DND-41 (cell line): ENCODE results near the gene DRAP1.

Source experiments
- ATAC-seq: fragments of 200-7000 bp; cut with Tn5 transposase; 3 replicates; pipeline ENCODE4 v1.9.1; 2021; ENCODE audit warnings: low read depth; ENCODE audit not compliant: insufficient read depth
- DNase-seq: peaks from one replicate; pipeline ENCODE4 v3.0.0-alpha.2; 2020
- H2AFZ ChIP-seq: 2 replicates; pipeline ENCODE4 v1.6.0; 2012; ENCODE audit warnings: low read depth, low read length
- H3K27ac ChIP-seq: 2 replicates; pipeline ENCODE4 v1.5.1; 2012; ENCODE audit warnings: low read length, inconsistent platforms
- H3K27me3 ChIP-seq: fragments of 200-600 bp; sonication (generic); 2 replicates; pipeline ENCODE4 v1.6.0; 2012; ENCODE audit warnings: low read length, mild to moderate bottlenecking, inconsistent platforms; ENCODE audit not compliant: insufficient read depth, poor library complexity
- H3K36me3 ChIP-seq: 2 replicates; pipeline ENCODE4 v1.5.1; 2012; ENCODE audit warnings: low read length, inconsistent platforms; ENCODE audit not compliant: insufficient read depth
- H3K4me1 ChIP-seq: 2 replicates; pipeline ENCODE4 v1.5.1; 2012; ENCODE audit warnings: mild to moderate bottlenecking, low read length; ENCODE audit not compliant: insufficient read depth
- H3K4me2 ChIP-seq: 2 replicates; pipeline ENCODE4 v1.6.0; 2012; ENCODE audit warnings: mild to moderate bottlenecking, moderate library complexity, low read length, inconsistent platforms; ENCODE audit not compliant: insufficient read depth
- H3K4me3 ChIP-seq, 2 experiments: fragments of 200-600 bp in 1 of 2; shearing (Covaris generic) in 1 of 2; 2 replicates each; pipeline ENCODE4 v1.5.1; 2012 to 2016; ENCODE audit warnings: inconsistent platforms in 2 of 2, low read length in 2 of 2, mild to moderate bottlenecking in 2 of 2, low read depth in 1 of 2, moderate library complexity in 1 of 2
- H3K79me2 ChIP-seq: 2 replicates; pipeline ENCODE4 v1.6.0; 2012; ENCODE audit warnings: low read length, inconsistent platforms; ENCODE audit not compliant: insufficient read depth
- H3K9ac ChIP-seq: 2 replicates; pipeline ENCODE4 v1.6.0; 2012; ENCODE audit warnings: low read depth, mild to moderate bottlenecking, inconsistent platforms, low read length, moderate library complexity
- H3K9me3 ChIP-seq: 2 replicates; pipeline ENCODE4 v1.5.1; 2012; ENCODE audit warnings: low read length, moderate library complexity, mild to moderate bottlenecking, inconsistent platforms; ENCODE audit not compliant: insufficient read depth, severe bottlenecking
- H4K20me1 ChIP-seq: 2 replicates; pipeline ENCODE4 v1.6.0; 2012; ENCODE audit warnings: low read length; ENCODE audit not compliant: insufficient read depth
- EZH2 ChIP-seq: IDR thresholded peaks from 3 replicates; pipeline ENCODE4 v1.6.1; 2012; ENCODE audit warnings: borderline replicate concordance, low read depth, mild to moderate bottlenecking, moderate library complexity, low read length, inconsistent platforms; ENCODE audit not compliant: severe bottlenecking
- TF ChIP-seq, protein P1 (sequence below): IDR thresholded peaks from 2 replicates; pipeline ENCODE4 v1.5.1; 2012; ENCODE audit warnings: borderline replicate concordance, low read length, moderate library complexity, mild to moderate bottlenecking; ENCODE audit not compliant: poor library complexity, severe bottlenecking; ENCODE audit errors: extremely low read depth

The DRAP1 gene

DNA sequence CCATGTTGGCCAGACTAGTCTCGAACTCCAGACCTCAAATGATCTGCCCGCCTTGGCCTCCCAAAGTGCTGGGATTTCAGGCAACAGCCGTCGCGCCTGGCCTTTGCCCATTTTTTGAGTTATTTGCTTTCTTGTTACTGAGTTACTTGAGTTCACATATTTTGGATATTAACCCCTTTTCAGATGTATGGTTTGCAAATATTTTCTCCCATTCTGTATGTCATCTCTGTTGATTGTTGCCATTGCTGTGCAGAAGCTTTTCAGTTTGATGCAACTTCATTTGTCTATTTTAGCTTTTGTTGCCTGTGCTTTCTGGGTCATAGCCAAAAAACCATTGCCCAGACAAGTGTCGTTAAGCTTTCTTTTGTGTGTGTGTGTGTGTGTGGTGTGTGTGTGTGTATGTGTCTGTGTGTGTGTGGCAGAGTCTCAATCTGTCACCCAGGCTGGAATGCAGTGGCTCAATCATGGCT, 32.9 kb downstream of the DRAP1 start:
- TF ChIP-seq, protein P1, sequence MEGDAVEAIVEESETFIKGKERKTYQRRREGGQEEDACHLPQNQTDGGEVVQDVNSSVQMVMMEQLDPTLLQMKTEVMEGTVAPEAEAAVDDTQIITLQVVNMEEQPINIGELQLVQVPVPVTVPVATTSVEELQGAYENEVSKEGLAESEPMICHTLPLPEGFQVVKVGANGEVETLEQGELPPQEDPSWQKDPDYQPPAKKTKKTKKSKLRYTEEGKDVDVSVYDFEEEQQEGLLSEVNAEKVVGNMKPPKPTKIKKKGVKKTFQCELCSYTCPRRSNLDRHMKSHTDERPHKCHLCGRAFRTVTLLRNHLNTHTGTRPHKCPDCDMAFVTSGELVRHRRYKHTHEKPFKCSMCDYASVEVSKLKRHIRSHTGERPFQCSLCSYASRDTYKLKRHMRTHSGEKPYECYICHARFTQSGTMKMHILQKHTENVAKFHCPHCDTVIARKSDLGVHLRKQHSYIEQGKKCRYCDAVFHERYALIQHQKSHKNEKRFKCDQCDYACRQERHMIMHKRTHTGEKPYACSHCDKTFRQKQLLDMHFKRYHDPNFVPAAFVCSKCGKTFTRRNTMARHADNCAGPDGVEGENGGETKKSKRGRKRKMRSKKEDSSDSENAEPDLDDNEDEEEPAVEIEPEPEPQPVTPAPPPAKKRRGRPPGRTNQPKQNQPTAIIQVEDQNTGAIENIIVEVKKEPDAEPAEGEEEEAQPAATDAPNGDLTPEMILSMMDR = no peak
- no peak for TF ChIP-seq EZH2
- DNase-seq = no peak

DNA sequence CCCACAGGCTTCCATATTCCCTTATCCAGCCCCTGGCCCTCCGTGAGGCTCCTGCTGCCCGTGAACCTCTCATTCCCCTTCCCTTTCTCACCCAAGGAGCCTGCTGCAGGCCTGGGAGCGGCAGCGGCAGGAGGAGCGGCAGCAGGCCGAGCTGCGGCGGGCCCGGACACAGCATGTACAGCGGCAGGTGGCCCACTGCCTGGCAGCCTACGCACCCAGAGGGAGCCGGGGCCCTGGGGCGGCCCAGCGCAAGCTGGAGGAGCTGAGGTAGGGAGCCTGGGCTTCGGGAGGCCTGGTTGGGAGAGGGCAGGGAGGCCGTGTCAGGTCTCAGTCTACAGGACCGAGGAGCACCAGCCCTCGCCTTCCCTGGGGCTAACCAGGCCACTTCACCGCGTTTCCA, 34.2 kb downstream of the DRAP1 start:
- Histone ChIP-seq H3K4me1 (peaks cover 4% of the 10 kb centered on the region), H3K36me3 (no peaks in the 10 kb centered on the region), H3K9ac (no peak overlapping the region), H3K9me3 (no peaks in the 10 kb centered on the region), H4K20me1 (no peaks in the 10 kb centered on the region), H3K4me2 (no peak overlapping the region), H3K27me3 (no peaks in the 10 kb centered on the region), H3K27ac (no peak overlapping the region), H3K79me2 (no peaks in the 10 kb centered on the region), H2AFZ (no peak overlapping the region), H3K4me3 (no peak overlapping the region)
- no peak for ATAC-seq
- TF ChIP-seq, protein P1 = no peak
- no peak for TF ChIP-seq EZH2
- DNase-seq = no peak

More for the DNA sequence above, 32.9 kb downstream of the DRAP1 start:
- no peak overlapping the region for H3K4me3 ChIP-seq
- H3K9ac ChIP-seq = no peak overlapping the region
- no peaks in the 10 kb centered on the region for H3K27me3 ChIP-seq
- H2AFZ ChIP-seq = no peak overlapping the region
- H3K79me2 ChIP-seq = no peaks in the 10 kb centered on the region
- no peaks in the 10 kb centered on the region for H4K20me1 ChIP-seq
- no peaks in the 10 kb centered on the region for H3K36me3 ChIP-seq
- H3K4me1 ChIP-seq = peaks cover 4% of the 10 kb centered on the region
- no peak for ATAC-seq
- no peak overlapping the region for H3K4me2 ChIP-seq
- no peaks in the 10 kb centered on the region for H3K9me3 ChIP-seq
- H3K27ac ChIP-seq = no peak overlapping the region

DNA sequence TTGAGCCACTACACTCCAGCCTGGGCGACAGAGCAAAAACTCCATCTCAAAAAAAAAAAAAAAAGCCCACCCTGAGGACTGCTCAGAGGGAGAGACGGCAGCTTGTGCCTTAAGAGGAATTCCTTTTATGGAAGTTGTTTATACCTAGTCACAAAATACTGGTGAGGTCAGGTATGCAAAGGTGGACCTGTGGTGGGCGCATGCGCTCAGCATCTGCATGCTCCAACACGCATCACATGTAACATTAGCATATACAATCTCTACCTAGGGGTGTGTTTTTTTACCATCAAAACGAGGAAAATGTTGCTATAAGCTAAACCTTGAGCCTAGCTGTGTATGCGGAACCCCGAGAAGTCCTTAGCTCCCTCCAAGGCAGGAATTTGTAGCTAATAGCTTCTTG, 35.5 kb downstream of the DRAP1 start:
- H3K9me3 ChIP-seq = no peaks in the 10 kb centered on the region

More for the DNA sequence above, 35.5 kb downstream of the DRAP1 start:
- H4K20me1 ChIP-seq = no peaks in the 10 kb centered on the region
- H3K36me3 ChIP-seq = no peaks in the 10 kb centered on the region
- peaks cover 4% of the 10 kb centered on the region for H3K4me1 ChIP-seq
- no peak overlapping the region for H3K4me3 ChIP-seq
- TF ChIP-seq, protein P1 = no peak
- no peak for TF ChIP-seq EZH2
- no peak overlapping the region for H2AFZ ChIP-seq
- ATAC-seq = no peak
- no peak overlapping the region for H3K9ac ChIP-seq
- no peak for DNase-seq
- H3K79me2 ChIP-seq = no peaks in the 10 kb centered on the region
- H3K4me2 ChIP-seq = no peak overlapping the region
- H3K27ac ChIP-seq = no peak overlapping the region
- no peaks in the 10 kb centered on the region for H3K27me3 ChIP-seq
